Bronchus fibroblast of lung (primary cell): ENCODE measurements around the gene LASP1. TPM values are rescaled to one million over a fixed set of nuclear protein-coding genes. Genes with fewer than 3 reads are reported as not detected.

Experiments used
- total RNA-seq: library from RNA; depleted of rRNA; stranded (reverse); fragments of >200 nt; gene quantifications from 2 replicates; pipeline ENCODE4 v1.2.3, GENCODE V29; 2015

LASP1 gene, protein sequence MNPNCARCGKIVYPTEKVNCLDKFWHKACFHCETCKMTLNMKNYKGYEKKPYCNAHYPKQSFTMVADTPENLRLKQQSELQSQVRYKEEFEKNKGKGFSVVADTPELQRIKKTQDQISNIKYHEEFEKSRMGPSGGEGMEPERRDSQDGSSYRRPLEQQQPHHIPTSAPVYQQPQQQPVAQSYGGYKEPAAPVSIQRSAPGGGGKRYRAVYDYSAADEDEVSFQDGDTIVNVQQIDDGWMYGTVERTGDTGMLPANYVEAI
- 260 and 290 TPM in 2 replicates for total RNA-seq

DNA sequence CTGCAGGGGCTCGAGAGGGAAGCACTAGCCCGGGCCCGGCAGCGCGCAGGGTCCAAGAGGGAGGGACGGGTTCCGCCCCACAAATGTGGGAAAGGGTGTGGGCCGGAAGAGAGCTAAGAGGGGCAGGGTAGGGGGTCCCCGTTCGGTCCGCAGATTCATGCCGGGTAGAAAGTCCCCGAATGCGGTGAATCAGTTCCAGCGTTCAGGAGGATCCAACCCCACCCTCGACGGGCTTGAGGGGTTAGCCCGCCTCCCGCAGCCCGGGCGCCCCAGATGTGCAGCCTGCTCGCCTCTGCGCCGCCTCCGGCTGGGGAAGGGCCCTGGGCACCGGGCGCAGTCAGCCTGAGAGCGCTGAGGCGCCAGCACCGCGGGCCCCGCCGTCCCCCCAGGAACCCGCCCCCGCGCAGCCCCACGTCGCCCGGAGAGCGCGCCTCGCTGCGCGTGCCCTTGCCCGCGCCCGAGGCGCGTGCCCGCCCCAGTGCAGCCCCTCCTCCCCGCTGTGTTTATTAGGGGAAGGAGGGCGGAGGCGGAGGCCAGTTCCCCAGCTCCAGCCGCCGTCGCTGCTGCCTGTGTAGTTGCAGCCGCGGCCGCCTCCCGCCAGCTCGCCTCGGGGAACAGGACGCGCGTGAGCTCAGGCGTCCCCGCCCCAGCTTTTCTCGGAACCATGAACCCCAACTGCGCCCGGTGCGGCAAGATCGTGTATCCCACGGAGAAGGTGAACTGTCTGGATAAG, at the start of gene LASP1:
LASP1 (plus strand) TSS at position 533 of the 733 bp plus-strand sequence; CDS start at position 665, 132 bp downstream.

DNA sequence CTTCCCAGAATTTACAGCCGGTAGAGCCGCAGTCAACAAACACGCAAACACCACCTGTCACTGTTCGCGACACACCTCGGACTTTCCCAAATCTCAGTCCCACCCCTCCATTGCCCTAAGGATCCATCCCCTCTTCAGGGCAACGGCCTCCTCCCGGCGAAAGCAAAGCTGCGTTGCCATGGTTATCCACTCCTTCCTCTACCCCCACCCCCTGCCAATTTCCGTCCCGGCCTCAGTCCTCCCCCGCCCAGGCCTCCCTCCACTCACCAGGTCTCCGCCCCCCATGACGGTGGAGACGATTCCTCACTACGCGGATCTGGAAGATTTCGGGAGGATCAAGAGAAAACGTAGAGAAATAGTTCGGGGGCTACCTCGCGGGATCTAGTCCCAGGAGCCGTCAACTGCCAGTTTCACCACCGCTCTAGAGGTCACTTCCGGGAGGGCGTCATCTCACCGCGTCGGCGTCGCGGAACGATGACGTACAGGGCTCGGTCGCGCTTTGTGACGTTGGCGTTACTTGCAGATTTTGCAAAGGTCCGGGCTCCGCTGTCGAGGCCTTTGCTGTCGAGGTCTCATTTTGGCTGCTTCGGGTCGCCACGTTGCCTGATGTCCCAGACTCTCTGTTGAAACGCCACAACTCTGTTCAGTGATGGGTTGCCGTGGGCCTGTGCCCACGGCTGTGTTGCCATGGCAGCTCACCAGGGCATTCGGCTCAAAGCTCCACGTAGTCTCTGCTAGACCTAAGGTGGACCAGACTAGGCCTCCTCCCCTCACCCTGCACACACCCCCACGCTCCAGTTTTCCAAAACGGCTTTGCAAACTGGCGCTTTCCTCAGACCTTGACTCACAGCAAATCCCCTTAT, 44.7 kb upstream of the LASP1 start, which contains the start of gene CWC25:
CWC25 (minus strand) TSS at position 423 of the 863 bp plus-strand sequence; CDS start at position 285, 138 bp downstream.

DNA sequence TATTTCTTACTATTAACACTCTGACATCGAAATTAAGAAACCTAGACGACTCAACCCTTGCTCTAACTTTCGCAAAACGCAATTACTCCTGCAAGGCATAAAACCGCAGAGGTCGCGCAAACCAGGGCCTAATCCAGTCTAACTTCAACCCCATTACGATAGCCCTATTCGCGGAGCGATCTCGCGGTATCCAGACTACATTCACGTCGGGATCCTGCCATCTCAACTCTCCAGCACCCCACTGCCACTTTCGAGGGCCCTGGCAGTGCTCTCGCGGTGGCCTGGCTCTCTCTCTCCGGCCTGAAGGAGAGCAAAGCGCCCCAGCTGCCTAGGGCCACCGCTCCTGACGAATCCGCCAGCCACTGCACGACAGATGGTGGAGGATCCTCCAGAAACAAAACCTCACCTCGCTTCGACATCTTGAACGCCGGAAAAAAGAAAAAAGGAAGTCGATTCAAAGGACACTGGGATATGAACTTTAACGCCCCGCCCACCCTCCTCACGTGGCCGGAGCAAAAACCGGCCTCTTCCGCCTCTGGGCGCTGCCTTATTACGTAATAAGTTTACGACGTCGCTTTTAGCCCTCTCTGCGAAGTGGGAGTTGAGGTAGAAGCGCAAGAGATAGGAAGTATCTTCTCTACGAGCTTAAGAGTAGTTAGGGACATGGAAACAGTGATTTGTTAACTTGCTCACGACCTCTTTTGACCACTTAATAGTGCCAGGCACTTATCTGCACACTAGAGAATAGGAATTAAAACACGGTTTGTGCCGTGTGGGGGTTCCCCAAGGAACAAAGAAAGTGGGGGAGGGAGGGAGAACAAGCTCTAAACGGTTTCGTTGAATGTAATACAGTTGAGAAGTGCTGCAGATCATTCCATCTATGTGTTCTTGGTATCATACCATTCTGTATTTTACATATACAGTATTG, 16.3 kb upstream of the LASP1 start, which contains the start of gene RPL23:
RPL23 (minus strand) TSS at position 430 of the 928 bp plus-strand sequence; CDS start at position 419, 11 bp downstream.

DNA sequence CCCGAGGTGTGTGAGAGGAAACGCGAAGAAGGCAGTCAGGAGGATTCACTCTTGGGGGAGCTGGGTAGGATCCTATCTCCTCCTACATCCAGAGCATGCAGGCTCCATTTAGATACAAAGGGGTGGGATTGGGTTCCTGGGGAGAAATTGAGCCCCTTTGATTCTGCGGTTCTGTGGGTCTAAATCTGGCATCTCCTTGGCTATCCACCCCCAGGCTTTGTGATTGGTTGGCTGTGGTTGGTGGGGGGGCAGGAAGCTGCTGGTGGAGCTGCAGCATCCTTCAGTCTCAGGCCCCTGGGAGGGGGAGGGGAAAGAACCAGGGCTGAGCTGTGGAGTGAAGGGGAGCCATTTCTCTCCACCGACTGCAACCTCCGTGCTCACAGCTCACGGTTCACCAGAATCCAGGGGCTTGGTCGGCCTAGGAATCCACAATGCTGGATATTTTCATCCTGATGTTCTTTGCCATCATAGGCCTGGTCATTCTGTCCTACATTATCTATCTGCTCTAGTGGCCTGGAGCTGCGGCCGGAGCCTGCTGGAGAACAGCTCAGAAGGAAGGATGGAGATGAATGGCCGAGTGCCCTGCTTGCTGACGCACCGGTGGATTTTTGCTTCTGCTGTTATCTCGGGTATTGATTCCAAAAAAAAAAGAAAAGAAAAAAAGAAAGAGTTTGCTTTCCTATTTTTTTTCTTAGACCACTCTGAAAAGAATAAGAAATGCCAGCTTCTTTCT, 55.6 kb downstream of the LASP1 start, which contains the start of gene LASP1NB:
LASP1NB (plus strand) TSS at position 352 of the 733 bp plus-strand sequence.

DNA sequence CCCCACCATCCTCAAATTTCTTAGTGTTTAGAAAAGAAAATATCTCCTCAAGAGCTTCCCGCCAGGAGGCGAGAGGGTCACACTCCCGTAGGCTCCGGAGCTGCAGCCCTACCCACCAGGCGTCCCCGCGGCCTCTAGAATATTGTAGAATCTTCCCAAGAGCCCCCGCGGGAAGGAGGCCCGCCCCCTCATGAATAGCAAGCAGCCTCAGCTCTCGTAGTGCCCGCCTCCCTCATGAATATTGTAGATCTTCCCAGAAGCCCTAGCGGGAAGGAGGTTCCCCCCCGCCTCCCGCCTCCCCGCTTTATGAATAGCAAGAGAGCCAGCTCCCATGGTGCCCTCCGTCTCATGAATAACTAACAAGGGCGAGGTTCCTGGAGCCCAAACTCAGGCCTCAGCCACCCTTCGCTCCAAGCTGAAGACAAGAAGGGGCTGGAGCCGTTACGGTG, 97.5 kb downstream of the LASP1 start, which contains the start of gene FBXO47:
FBXO47 (minus strand) TSS at position 114 of the 449 bp plus-strand sequence. CDS start 4,378 bp downstream, outside the sequence.

Other genes starting within 250 kb of the LASP1 start
- gene EPOP, start 195.1 kb upstream of the LASP1 start, total RNA-seq: 0.74 and 1.2 TPM in 2 replicates
- gene MLLT6, start 164.8 kb upstream of the LASP1 start, total RNA-seq: 19.0 and 19.6 TPM in 2 replicates
- 15.1 and 15.6 TPM in 2 replicates for gene CISD3, start 139.7 kb upstream of the LASP1 start, total RNA-seq
- 2.9 and 3.6 TPM in 2 replicates for gene PCGF2, start 121.7 kb upstream of the LASP1 start, total RNA-seq
- 405 and 439 TPM in 2 replicates for gene PSMB3, start 117.3 kb upstream of the LASP1 start, total RNA-seq
- 43.4 and 46.9 TPM in 2 replicates for gene PIP4K2B, start 70.5 kb upstream of the LASP1 start, total RNA-seq
- 7.6 and 10.0 TPM in 2 replicates for gene CWC25, start 44.7 kb upstream of the LASP1 start, total RNA-seq
- gene RPL23, start 16.3 kb upstream of the LASP1 start, total RNA-seq: 1,562 and 1,691 TPM in 2 replicates
- under 0.01 TPM in 1 of 2 replicates, not detected in the other for gene FBXO47, start 97.3 kb downstream of the LASP1 start, total RNA-seq